Measurements from ENCODE around the gene MRPS11.

GRCh38 chr15:88447206-88447605, 20.3 kb upstream of the MRPS11 start:
- TF ChIP-seq ZFP3 (CRISPR knock-in tag; IDR thresholded peaks at IDR 0.05), result no peak
- TF ChIP-seq PATZ1 (CRISPR knock-in tag; IDR thresholded peaks at IDR 0.05; ENCODE audit: borderline replicate concordance), result no peak
- no peak for TF ChIP-seq ZNF565 (CRISPR knock-in tag; conservative IDR thresholded peaks at IDR 0.05; ENCODE audit: low read depth)
- no peak for TF ChIP-seq CSDC2 (CRISPR knock-in tag; IDR thresholded peaks at IDR 0.05)
- TF ChIP-seq TSHZ2 (CRISPR knock-in tag; IDR thresholded peaks at IDR 0.05), result no peak
- no peak for TF ChIP-seq ZC3H10 (CRISPR knock-in tag; IDR thresholded peaks at IDR 0.05)
- no peak for TF ChIP-seq ARNTL (CRISPR knock-in tag; IDR thresholded peaks at IDR 0.05; ENCODE audit: borderline replicate concordance, low read depth)
- TF ChIP-seq ESRRG (CRISPR knock-in tag; IDR thresholded peaks at IDR 0.05), result no peak
- no peak for TF ChIP-seq ZNF70 (CRISPR knock-in tag; IDR thresholded peaks at IDR 0.05)
- TF ChIP-seq RARB (CRISPR knock-in tag; IDR thresholded peaks at IDR 0.05), result no peak
- TF ChIP-seq CREB5 (CRISPR knock-in tag; IDR thresholded peaks at IDR 0.05; ENCODE audit: low read depth), result no peak
- no peak for TF ChIP-seq OSR1 (CRISPR knock-in tag; IDR thresholded peaks at IDR 0.05)
- no peak for TF ChIP-seq SNAI2 (CRISPR knock-in tag; IDR thresholded peaks at IDR 0.05)
- TF ChIP-seq CSRNP3 (CRISPR knock-in tag; IDR thresholded peaks at IDR 0.05), result no peak
